BJ (cell line): ENCODE measurements around the gene PCK2. TPM values are rescaled to one million over a fixed set of nuclear protein-coding genes. Genes with fewer than 3 reads are reported as not detected.

ENCODE experiments used
- CTCF ChIA-PET: fragments of 350-600 bp; formaldehyde crosslinking; extraction: SDS; loops from one replicate; lab custom pipeline; 2021; ENCODE audit warnings: antibody characterized with exemption, inconsistent platforms; lab: Yijun Ruan, JAX
- POLR2A ChIA-PET: fragments of 300-600 bp; sonication (Branson Sonifier 250); formaldehyde crosslinking; extraction: SDS; loops from one replicate; lab custom pipeline; 2021; ENCODE audit warnings: antibody characterized with exemption; lab: Charles Lee
- DNase-seq: peaks from one replicate; pipeline ENCODE4 v3.0.0-alpha.2; 2011; ENCODE audit warnings: low read depth
- H3K27me3 ChIP-seq: 2 replicates; pipeline ENCODE4 v1.6.0; 2011; ENCODE audit warnings: low read length; ENCODE audit not compliant: control insufficient read depth, insufficient read depth
- H3K36me3 ChIP-seq: 2 replicates; pipeline ENCODE4 v1.5.1; 2011; ENCODE audit warnings: low read length; ENCODE audit not compliant: control insufficient read depth, insufficient read depth
- H3K4me3 ChIP-seq: 2 replicates; pipeline ENCODE4 v1.5.1; 2011; ENCODE audit warnings: low read depth, mild to moderate bottlenecking, control low read depth, low read length
- CTCF ChIP-seq: IDR thresholded peaks from 2 replicates; pipeline ENCODE4 v1.5.1; 2011; ENCODE audit warnings: low read depth, mild to moderate bottlenecking, control low read depth, inconsistent platforms, low read length, moderate library complexity; ENCODE audit not compliant: insufficient read depth
- polyA plus RNA-seq: library from polyadenylated mRNA; depleted of rRNA; stranded (reverse); fragments of >200 nt; gene quantifications from 2 replicates; pipeline ENCODE4 v1.2.3, GENCODE V29; 2011

Gene PCK2
- polyA plus RNA-seq, 1 experiment = 227 TPM

DNA sequence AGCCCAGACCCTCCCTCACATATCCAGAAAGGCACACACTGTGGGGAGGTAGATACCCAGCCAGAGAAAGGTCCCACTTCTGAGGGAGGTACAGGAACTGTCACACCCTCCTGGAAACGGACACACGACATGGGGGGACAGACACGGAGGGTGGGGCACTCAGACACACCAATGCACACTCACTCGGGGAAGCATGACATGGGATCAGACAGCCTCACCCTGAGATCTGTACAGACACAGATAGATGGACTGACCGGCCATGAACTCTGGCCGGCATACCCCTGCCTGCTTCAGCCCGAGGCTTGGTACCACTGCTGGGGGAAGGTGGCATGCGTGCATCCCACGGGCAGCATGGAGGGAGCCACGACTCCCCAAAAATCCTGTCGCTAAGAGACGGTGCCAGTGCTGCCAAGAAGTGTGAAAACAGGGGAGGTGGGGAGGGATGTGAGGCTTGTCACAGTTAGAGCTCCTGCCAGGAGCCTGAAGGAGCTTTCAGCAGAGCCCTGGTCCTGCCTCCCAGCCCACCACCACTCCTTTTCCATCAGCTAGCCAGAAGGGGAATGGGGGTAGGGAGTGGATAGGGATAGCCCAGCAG is 22.2 kb upstream of the PCK2 start:
- H3K36me3 ChIP-seq = no peaks in the 10 kb centered on the region
- POLR2A ChIA-PET = no interaction called here
- peaks cover 19% of the 10 kb centered on the region for H3K27me3 ChIP-seq
- no peak overlapping the region for H3K4me3 ChIP-seq
- DNase-seq = no peak
- TF ChIP-seq CTCF = no peak
- CTCF ChIA-PET = interaction anchor here (1.2 to 5.5 kb wide), 3 partner anchors 14 to 19 kb away, joined by 4 to 33 read pairs (median 11); no protein-coding TSS in a partner anchor

- Histone ChIP-seq H3K36me3 (no peaks in the 10 kb centered on the region), H3K4me3 (no peak overlapping the region), H3K27me3 (peaks cover 19% of the 10 kb centered on the region)
- POLR2A ChIA-PET = no interaction called here
- DNase-seq = no peak
- no peak for TF ChIP-seq CTCF
- CTCF ChIA-PET = interaction anchor here (1.2 to 2.6 kb wide), 2 partner anchors 15 to 18 kb away, joined by 4 to 11 read pairs; no protein-coding TSS in a partner anchor
These were observed 21.7 kb upstream of the PCK2 start for GRCh38 chr14:24072436-24072835.

DNA sequence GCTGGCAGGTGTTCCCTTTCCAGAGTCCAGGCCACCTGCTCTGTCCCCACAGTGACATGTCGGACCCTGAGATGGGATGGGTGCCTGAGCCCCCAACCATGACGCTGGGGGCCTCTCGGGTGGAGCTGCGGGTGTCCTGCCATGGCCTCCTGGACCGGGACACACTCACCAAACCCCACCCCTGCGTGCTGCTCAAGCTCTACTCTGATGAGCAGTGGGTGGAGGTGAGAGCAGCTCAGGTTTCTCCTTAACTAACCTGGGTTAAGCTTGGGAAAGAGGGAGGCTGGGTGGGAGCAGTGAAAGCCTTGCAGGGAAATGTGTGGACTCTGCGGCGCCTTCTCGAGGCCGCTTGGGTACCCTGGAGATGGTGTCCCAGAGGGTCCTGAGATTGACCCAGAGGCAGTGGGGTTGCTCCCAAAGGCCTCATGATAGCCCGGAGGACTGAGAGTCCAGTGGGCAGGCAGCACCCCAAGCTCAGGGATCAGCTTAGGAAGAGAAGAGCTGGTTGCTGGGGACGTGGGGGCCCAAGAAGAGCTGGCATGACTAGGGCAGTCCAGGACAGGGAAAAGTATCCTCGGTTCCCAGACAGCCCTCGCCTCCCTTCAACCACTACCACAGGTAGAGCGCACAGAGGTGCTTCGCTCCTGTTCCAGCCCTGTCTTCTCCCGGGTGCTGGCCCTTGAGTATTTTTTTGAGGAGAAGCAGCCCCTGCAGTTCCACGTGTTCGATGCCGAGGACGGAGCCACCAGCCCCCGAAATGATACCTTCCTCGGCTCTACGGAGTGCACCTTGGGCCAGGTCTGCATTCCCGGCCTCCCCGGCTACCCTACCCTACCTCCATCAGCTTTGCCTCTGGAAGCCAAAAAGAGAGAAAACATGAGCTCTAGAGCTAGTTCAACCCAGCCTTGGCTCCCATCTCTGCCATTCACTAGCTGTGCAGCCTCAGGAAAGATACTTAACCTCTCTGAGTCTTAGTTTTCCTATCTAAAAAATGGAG is 20.9 kb upstream of the PCK2 start:
- no peak overlapping the region for H3K4me3 ChIP-seq
- POLR2A ChIA-PET = no interaction called here
- CTCF ChIA-PET = interaction anchor here (1.0 to 2.7 kb wide), 5 partner anchors 15 to 19 kb away, joined by 3 to 11 read pairs (median 6); no protein-coding TSS in a partner anchor
- H3K36me3 ChIP-seq = no peaks in the 10 kb centered on the region
- no peak for DNase-seq
- no peak for TF ChIP-seq CTCF
- H3K27me3 ChIP-seq = peaks cover 19% of the 10 kb centered on the region

DNA sequence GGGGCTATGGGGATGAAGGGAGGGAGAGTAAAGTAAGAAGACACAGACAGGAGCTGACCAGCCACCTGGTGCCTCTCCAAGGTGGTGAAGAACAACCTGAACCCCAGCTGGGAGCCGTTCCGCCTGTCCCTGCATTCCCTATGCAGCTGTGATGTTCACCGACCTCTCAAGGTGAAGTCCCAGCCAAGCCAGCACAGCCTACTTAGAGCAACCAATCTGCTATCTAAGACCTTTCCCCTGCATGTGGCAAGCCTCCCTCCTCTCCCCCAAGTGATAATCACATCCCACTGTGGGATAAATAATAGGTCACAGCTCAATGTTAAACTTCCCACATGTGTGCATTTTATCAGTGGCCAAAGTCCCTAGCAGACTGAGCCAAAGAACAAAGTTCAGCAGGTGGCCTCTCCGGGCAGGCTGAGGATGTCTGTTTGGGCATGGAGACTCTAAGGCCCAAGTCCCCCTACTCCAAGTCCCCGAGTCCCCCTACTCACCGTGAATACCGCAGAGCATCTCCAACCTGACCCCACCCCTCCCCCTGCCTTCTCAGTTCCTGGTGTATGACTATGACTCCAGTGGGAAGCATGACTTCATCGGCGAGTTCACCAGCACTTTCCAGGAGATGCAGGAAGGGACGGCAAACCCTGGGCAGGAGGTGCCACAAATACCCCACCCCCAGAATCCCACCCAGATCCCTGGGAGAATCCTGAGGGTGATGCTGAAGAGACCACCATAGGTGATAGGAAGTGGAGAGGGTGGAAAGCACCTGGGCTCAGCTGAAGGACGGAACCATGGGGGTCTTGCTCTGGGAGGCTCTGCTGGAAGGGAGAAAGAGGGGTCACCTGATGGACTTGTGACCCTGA is 19.3 kb upstream of the PCK2 start:
- ChIA-PET CTCF (interaction anchor here (0.7 to 2.7 kb wide), 7 partner anchors 15 to 119 kb away, joined by 3 to 11 read pairs (median 5); no protein-coding TSS in a partner anchor), POLR2A (no interaction called here)
- no peak for DNase-seq
- no peaks in the 10 kb centered on the region for H3K36me3 ChIP-seq
- peaks cover 24% of the 10 kb centered on the region for H3K27me3 ChIP-seq
- TF ChIP-seq CTCF = no peak
- H3K4me3 ChIP-seq = no peak overlapping the region
